ENCODE results near the gene MKRN2.

Gene MKRN2

DNA sequence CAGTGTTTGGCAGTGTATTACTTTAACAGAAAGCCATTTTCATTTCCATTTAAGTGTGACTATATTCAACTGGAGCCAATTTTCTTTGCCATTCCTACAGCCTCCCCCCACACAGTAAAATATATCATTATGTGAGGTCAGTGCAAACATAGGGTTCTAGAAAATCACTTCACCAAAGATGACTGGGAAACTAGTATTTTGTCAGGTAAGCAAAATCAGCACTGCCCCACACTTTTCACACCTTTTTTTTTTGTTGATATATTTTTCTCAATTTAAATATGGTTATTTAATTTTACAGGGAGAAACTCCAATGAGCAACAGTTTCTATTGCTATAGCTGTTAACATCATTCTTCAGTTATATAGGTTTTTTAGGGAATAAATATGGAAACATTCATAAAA, 41.3 kb upstream of the MKRN2 start:
- TF ChIP-seq, protein P1, sequence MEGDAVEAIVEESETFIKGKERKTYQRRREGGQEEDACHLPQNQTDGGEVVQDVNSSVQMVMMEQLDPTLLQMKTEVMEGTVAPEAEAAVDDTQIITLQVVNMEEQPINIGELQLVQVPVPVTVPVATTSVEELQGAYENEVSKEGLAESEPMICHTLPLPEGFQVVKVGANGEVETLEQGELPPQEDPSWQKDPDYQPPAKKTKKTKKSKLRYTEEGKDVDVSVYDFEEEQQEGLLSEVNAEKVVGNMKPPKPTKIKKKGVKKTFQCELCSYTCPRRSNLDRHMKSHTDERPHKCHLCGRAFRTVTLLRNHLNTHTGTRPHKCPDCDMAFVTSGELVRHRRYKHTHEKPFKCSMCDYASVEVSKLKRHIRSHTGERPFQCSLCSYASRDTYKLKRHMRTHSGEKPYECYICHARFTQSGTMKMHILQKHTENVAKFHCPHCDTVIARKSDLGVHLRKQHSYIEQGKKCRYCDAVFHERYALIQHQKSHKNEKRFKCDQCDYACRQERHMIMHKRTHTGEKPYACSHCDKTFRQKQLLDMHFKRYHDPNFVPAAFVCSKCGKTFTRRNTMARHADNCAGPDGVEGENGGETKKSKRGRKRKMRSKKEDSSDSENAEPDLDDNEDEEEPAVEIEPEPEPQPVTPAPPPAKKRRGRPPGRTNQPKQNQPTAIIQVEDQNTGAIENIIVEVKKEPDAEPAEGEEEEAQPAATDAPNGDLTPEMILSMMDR (IDR thresholded peaks at IDR 0.05; ENCODE audit: low read length, missing control alignments), result no peak
- DNase-seq (ENCODE audit: low read depth), result no peak

DNA sequence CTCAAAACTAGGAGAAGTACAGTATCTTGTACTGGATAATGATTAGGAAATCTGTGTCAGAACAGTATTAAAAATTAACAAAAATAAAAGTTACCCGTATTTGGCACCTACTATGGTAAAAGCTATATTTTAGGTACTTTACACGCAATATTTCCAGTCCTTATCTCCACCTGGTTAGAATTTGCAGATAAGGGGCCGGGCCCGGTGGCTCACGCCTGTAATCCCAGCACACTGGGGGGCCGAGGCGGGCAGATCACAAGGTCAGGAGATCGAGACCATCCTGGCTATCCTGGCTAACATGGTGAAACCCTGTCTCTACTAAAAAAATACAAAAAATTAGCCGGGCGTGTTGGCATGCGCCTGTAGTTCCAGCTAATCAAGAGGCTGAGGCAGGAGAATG, 40.0 kb upstream of the MKRN2 start:
- H3K4me3 ChIP-seq (replicated peaks; ENCODE audit: low read depth, low read length), result no peak overlapping the region
- TF ChIP-seq, protein P1 (IDR thresholded peaks at IDR 0.05; ENCODE audit: low read length, missing control alignments), result no peak
- no peak for DNase-seq (ENCODE audit: low read depth)

More for the DNA sequence above, 41.3 kb upstream of the MKRN2 start:
- H3K4me3 ChIP-seq (replicated peaks; ENCODE audit: low read depth, low read length), result no peak overlapping the region

DNA sequence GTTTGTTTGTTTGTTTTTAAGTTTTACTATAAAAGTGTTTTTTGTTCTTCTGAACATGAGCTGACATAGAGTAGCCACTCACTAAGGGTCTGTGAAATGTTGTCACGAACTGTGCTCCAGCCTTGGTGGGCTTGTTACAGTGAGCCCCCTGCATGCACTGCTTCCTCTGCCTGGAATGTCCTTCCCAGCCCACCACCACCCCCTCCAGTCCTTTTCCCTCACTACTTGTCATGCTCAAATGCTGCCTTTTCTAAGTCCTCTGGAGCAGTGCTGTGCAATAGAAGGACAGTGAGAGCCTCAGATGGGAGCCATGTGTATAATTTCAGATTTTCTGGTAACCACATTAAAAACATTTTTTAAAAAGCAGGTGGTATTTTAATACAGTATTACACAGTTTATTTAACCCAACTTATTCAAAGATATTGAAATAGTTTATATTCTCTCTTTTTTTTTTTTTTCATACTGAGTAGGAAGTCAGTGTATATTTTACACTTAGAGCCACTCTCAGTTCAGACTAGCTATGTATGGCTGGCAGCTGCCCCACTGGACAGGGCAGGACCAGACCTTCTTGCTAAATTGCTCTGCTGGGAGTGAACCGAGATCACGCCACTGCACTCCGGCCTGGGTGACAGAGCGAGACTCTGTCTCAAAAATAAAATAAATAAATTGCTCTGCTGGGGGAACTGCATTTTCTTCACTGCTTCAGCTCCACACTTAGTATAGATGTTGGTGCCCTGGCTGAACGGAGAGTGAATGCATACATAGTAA, 38.4 kb upstream of the MKRN2 start:
- H3K4me3 ChIP-seq (replicated peaks; ENCODE audit: low read depth, low read length), result no peak overlapping the region
- no peak for DNase-seq (ENCODE audit: low read depth)
- TF ChIP-seq, protein P1 (IDR thresholded peaks at IDR 0.05; ENCODE audit: low read length, missing control alignments), result no peak

DNA sequence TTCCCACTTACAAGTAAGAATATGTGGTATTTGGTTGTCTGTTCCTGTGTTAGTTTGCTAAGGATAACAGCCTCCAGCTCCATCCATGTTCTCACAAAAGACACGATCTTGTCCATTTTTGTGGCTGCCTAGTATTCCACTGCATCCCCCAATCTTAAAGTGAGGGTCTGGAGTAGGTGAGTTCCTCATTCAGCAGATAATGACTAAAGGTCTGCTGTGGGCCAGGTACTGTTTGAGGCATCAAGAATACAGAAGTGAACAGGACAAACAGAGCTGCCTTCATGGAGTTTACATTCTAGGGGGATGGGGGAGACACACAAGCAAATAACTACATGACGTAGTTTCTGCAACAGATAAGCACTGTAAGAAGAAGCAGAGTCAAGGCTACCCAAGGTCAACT, 35.9 kb upstream of the MKRN2 start:
- no peak for DNase-seq (ENCODE audit: low read depth)
- no peak overlapping the region for H3K4me3 ChIP-seq (replicated peaks; ENCODE audit: low read depth, low read length)
- TF ChIP-seq, protein P1 (IDR thresholded peaks at IDR 0.05; ENCODE audit: low read length, missing control alignments), result no peak

DNA sequence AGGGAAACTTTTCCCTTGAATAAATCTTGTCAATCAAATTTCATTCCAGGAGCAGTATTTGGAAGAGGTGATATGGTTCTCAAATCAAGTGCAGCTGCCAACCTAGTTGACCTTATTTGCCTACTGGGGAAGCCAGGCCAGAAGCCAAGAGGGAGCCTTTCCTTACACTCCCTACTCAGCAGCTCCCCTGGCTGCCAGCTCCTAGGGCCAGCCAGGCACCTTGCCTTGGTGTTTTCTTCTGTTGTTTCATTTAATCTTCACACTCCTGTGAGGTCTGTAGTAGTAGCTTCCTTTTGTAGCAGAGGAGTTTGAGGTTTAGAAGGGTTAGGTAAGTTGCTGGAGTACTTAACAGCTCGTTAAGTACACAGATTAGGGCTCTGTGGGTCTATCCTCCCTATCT, 34.2 kb upstream of the MKRN2 start:
- TF ChIP-seq, protein P1 (IDR thresholded peaks at IDR 0.05; ENCODE audit: low read length, missing control alignments), result no peak
- H3K4me3 ChIP-seq (replicated peaks; ENCODE audit: low read depth, low read length), result no peak overlapping the region
- DNase-seq (ENCODE audit: low read depth), result no peak

DNA sequence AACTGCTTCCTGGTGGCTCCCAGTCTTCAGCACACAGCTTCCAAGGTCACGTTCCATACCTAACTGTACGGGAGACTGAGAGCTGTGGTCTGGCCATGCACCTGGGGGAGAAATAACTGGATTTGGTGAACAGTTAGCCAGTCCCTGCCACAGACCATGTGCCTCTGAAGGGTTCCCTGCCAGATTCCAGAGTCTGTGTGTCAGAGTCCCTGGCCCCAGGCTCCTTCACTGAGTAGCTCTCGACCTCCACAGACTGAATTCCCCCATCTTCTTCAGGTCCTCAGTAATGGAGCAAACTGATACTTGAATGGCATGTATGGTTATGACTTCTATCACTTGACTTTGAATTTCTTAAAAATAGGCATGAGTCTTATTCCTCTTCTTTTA, 29.1 kb upstream of the MKRN2 start:
- DNase-seq (ENCODE audit: low read depth), result no peak
- TF ChIP-seq, protein P1 (IDR thresholded peaks at IDR 0.05; ENCODE audit: low read length, missing control alignments), result no peak
- H3K4me3 ChIP-seq (replicated peaks; ENCODE audit: low read depth, low read length), result no peak overlapping the region

DNA sequence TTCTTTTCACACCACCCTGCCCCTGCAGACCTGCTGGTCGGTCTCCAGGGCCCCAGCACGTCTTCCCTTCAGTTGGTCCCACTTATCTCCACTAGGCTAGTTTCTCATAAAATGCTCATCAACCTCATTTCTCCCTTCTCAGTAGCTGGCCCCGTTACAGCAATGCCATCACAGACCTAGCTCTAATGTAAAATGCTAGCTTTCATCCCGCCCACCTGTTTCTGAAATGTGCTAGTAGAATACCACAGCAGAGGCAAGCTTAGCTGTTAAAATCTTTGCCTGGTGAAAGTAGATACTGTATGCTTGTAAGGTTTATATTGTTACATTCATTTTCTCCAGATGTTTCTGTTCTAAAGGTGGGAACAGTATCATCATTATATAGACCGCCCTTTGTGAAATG, 24.7 kb upstream of the MKRN2 start:
- no peak for DNase-seq (ENCODE audit: low read depth)
- TF ChIP-seq, protein P1 (IDR thresholded peaks at IDR 0.05; ENCODE audit: low read length, missing control alignments), result no peak
- H3K4me3 ChIP-seq (replicated peaks; ENCODE audit: low read depth, low read length), result no peak overlapping the region
